Endothelial cell of umbilical vein (primary cell): ENCODE data around the gene SFXN4. TPM values are rescaled to one million over a fixed set of nuclear protein-coding genes. Genes with fewer than 3 reads are reported as not detected.
"Not testable (repeated sequence)": the region's sequence is repeated elsewhere in the genome, so short reads cannot be mapped to it uniquely, and the experiment has no call there.

Experiments
- BruUV-seq: library from RNA; stranded (reverse); fragments of 400-500 nt; replicated peaks from 2 replicates; lab custom pipeline; 2021; lab: Mats Ljungman, UMichigan
- CTCF ChIA-PET: fragments of 300-600, 350-600 bp; sonication (Branson Sonifier 250); formaldehyde crosslinking; loops from one replicate; lab custom pipeline; 2021; ENCODE audit warnings: antibody characterized with exemption, inconsistent platforms; lab: Charles Lee
- POLR2A ChIA-PET: fragments of 300-600, 350-600 bp; sonication (Branson Sonifier 250); formaldehyde crosslinking; loops from one replicate; lab custom pipeline; 2021; ENCODE audit warnings: antibody characterized with exemption, inconsistent platforms; lab: Charles Lee
- DNase-seq: peaks from one replicate; pipeline ENCODE4 v3.0.0-alpha.2; 2011; ENCODE audit warnings: low read depth, low spot score
- FAIRE-seq: peaks from 2 replicates; lab custom pipeline; 2011; peaks lifted over from hg19 to GRCh38; lab: Jason Lieb, UNC
- H2AFZ ChIP-seq: 2 replicates; pipeline ENCODE4 v1.6.0; 2012; ENCODE audit warnings: low read depth, low read length, control low read depth, inconsistent platforms
- H3K27ac ChIP-seq: 2 replicates; pipeline ENCODE4 v1.5.1; 2011; ENCODE audit warnings: low read depth, mild to moderate bottlenecking, control low read depth, low read length, moderate library complexity; ENCODE audit not compliant: insufficient read depth
- H3K27me3 ChIP-seq, 2 experiments: 2 replicates each; pipeline versions ENCODE4 v1.6.0 to v1.6.1; 2011; ENCODE audit warnings: low read length in 2 of 2, mixed read lengths in 1 of 2; ENCODE audit not compliant: control insufficient read depth in 2 of 2, insufficient read depth in 2 of 2
- H3K36me3 ChIP-seq, 2 experiments: 2 replicates in 1 of 2; 3 replicates in 1 of 2; pipeline ENCODE4 v1.5.1; 2011; ENCODE audit warnings: low read length in 2 of 2, mild to moderate bottlenecking in 1 of 2, moderate library complexity in 1 of 2; ENCODE audit not compliant: control insufficient read depth in 2 of 2, insufficient read depth in 2 of 2; ENCODE audit errors: extremely low read depth in 1 of 2
- H3K4me1 ChIP-seq: 3 replicates; pipeline ENCODE4 v1.5.1; 2011; ENCODE audit warnings: mild to moderate bottlenecking, low read length; ENCODE audit not compliant: control insufficient read depth, insufficient read depth; ENCODE audit errors: extremely low read depth
- H3K4me2 ChIP-seq: 2 replicates; pipeline ENCODE4 v1.6.1; 2011; ENCODE audit warnings: low read length, control low read depth, mixed read lengths; ENCODE audit not compliant: insufficient read depth
- H3K4me3 ChIP-seq, 3 experiments: fragments of 200-600 bp in 1 of 3; sonication (generic), shearing (Covaris generic) in 1 of 3; replicated peaks in 1 of 3; 2 replicates each; pipeline ENCODE4 v1.5.1; 2011 to 2016; ENCODE audit warnings: control low read depth in 3 of 3, low read length in 3 of 3, mild to moderate bottlenecking in 2 of 3, inconsistent platforms in 1 of 3, low read depth in 1 of 3, moderate library complexity in 1 of 3; ENCODE audit not compliant: insufficient read depth in 1 of 3
- H3K79me2 ChIP-seq: 2 replicates; pipeline ENCODE4 v1.6.0; 2012; ENCODE audit warnings: low read length, inconsistent platforms; ENCODE audit not compliant: control insufficient read depth, insufficient read depth
- H3K9ac ChIP-seq: replicated peaks from 2 replicates; pipeline ENCODE3; 2011; ENCODE audit warnings: low read length, control low read depth; ENCODE audit not compliant: insufficient read depth; ENCODE audit errors: extremely low read depth
- H3K9me1 ChIP-seq: replicated peaks from 3 replicates; pipeline ENCODE4 v1.6.0; 2011; ENCODE audit warnings: mild to moderate bottlenecking, low read length; ENCODE audit not compliant: control insufficient read depth, insufficient read depth; ENCODE audit errors: extremely low read depth
- H3K9me3 ChIP-seq: replicated peaks from 2 replicates; pipeline ENCODE4 v1.5.1; 2012; ENCODE audit warnings: low read length, inconsistent platforms; ENCODE audit not compliant: control insufficient read depth, insufficient read depth
- H4K20me1 ChIP-seq: replicated peaks from 2 replicates; pipeline ENCODE3; 2011; ENCODE audit warnings: mild to moderate bottlenecking, low read length; ENCODE audit not compliant: control insufficient read depth, insufficient read depth; ENCODE audit errors: extremely low read depth
- EZH2 ChIP-seq: IDR thresholded peaks from 2 replicates; pipeline ENCODE4 v1.6.1; 2012; ENCODE audit warnings: borderline replicate concordance, low read depth, mild to moderate bottlenecking, moderate library complexity, low read length, inconsistent platforms; ENCODE audit not compliant: severe bottlenecking
- FOS ChIP-seq: IDR thresholded peaks from 2 replicates; pipeline ENCODE4 v1.6.1; 2011; ENCODE audit warnings: mild to moderate bottlenecking, low read length, moderate library complexity, borderline replicate concordance; ENCODE audit not compliant: insufficient read depth
- GATA2 ChIP-seq: IDR thresholded peaks from 2 replicates; pipeline ENCODE4 v1.7.0; 2011; ENCODE audit warnings: low read depth, mild to moderate bottlenecking, moderate library complexity, mixed read lengths, low read length; ENCODE audit not compliant: insufficient read length, insufficient read depth
- JUN ChIP-seq: IDR thresholded peaks from 2 replicates; pipeline ENCODE4 v1.6.1; 2011; ENCODE audit warnings: borderline replicate concordance, low read depth; ENCODE audit not compliant: insufficient read length, insufficient read depth
- MYC ChIP-seq: IDR thresholded peaks from one replicate; pipeline ENCODE4 v1.6.1; 2011; ENCODE audit warnings: mild to moderate bottlenecking, low read depth, low read length
- POLR2A ChIP-seq: IDR thresholded peaks from 2 replicates; pipeline ENCODE4 v1.6.1; 2012; ENCODE audit warnings: low read depth, mild to moderate bottlenecking, control low read depth, low read length
- POLR2AphosphoS5 ChIP-seq: IDR thresholded peaks from 2 replicates; pipeline ENCODE4 v1.6.1; 2012; ENCODE audit warnings: low read depth, mild to moderate bottlenecking, control low read depth, low read length, moderate library complexity; ENCODE audit not compliant: insufficient read depth
- dilution Hi-C: fragments of 300-500 bp; cut with MboI; formaldehyde crosslinking; loops from one replicate; pipeline ENCODE4 v1.15.0; 2019; ENCODE audit warnings: low sequenced_read_pairs; ENCODE audit not compliant: extremely low pct_ligation_motif_present
- intact Hi-C: fragments of 100-400 bp; cut with micrococcal nuclease; formaldehyde crosslinking; loops from one replicate; pipeline ENCODE4 v1.10.0; 2022
- polyA plus RNA-seq, 4 experiments: library from polyadenylated mRNA; depleted of rRNA in 3 of 4; stranded (reverse) in 3 of 4; unstranded in 1 of 4; fragments of >200 nt; gene quantifications; 2 replicates each; pipeline versions ENCODE4 v1.2.1 to v1.2.3, GENCODE V29; 2011 to 2012; ENCODE audit warnings: missing spikeins in 1 of 4
- total RNA-seq: library from RNA; stranded (reverse); gene quantifications from 2 replicates; pipeline ENCODE4 v1.2.3, GENCODE V29; 2021
- TF ChIP-seq, protein P1 (sequence below): IDR thresholded peaks from 2 replicates; pipeline ENCODE4 v1.6.1; 2011; ENCODE audit not compliant: insufficient read depth, insufficient read length
- TF ChIP-seq, protein P2 (sequence below), 2 donors: IDR thresholded peaks; 1 replicate in 1 of 2; 2 replicates in 1 of 2; pipeline ENCODE4 v1.5.1; 2011; ENCODE audit warnings: low read length in 2 of 2, mild to moderate bottlenecking in 2 of 2, moderate library complexity in 2 of 2, control low read depth in 1 of 2, inconsistent platforms in 1 of 2, low read depth in 1 of 2; ENCODE audit not compliant: insufficient read depth in 1 of 2; ENCODE audit errors: extremely low read depth in 1 of 2

SFXN4 gene
- total and polyA plus RNA-seq, 2 donors (not counting 3 experiments of a cell fraction or from before 2014, with no cell fraction given): 11.1 to 14.5 TPM

DNA sequence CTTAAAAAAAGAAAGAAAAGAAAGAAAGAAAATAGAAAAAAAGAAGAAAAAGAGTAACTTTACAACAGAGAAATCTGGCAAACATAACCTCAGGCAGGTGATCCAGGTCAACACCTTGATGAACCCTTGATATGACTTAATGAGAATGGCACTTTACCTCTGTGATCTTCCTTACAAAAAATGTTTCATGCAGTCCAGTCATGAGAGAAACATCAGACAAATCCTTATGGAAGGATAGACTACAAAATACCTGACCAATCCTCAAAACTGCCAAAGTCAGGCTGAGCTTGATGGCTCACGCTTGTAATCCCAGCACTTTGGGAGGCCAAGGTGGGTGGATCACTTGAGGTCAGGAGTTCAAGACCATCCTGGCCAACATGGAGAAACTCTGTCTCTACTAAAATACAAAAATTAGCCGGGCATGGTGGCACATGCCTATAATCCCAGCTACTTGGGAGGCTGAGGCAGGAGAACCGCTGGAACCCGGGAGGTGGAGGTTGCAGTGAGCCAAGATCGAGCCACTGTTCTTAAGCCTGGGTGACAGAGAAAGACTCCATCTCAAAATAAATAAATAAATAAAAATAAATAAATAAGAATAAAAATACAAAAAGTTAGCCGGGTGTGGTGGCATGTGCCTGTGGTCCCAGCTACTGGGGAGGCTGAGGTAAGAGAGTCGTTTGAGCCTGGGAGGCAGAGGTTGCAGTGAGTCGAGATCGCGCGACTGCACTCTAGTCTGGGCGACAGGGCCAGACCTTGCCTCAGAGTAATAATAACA lies 68.7 kb downstream of the SFXN4 start:
- POLR2A ChIA-PET, BruUV-seq, FAIRE-seq, H2AFZ ChIP-seq, H3K9me3 ChIP-seq, DNase-seq, H3K27me3 ChIP-seq, H3K4me2 ChIP-seq, H3K4me3 ChIP-seq, dilution Hi-C loops, intact Hi-C loops, H3K36me3 ChIP-seq, CTCF ChIA-PET, H3K27ac ChIP-seq, H4K20me1 ChIP-seq, H3K9me1 ChIP-seq, H3K79me2 ChIP-seq, H3K9ac ChIP-seq: not testable (repeated sequence)
- peaks cover 16% of the 10 kb centered on the region for H3K4me1 ChIP-seq

DNA sequence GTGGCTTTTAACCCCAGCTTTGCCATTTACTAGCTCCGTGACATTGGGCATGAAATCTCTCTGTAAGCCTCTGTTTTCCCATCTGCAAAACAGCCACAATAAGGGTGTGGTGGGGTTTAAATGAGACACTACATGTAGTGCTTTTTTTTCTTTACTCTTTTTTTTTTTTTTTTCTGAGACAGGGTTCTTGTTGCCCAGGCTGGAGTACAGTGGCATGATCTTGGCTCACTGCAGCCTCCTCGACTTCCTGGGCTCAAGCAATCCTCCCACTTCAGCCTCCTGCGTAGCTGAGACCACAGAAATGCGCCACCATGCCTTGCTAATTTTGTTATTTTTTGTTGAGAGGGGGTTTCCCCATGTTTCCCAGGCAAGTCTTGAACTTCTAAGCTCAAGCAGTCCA lies 69.9 kb downstream of the SFXN4 start:
- CTCF ChIA-PET: no interaction called here
- Histone ChIP-seq H3K79me2 (no peaks in the 10 kb centered on the region), H3K9ac (no peak overlapping the region), H3K36me3 (no peaks in the 10 kb centered on the region), H4K20me1 (no peaks in the 10 kb centered on the region), H3K4me1 (peaks cover 5% of the 10 kb centered on the region), H3K4me2 (no peak overlapping the region), H3K9me1 (no peaks in the 10 kb centered on the region), H3K4me3 (no peak overlapping the region), H3K27ac (no peak overlapping the region), H3K9me3 (no peaks in the 10 kb centered on the region), H3K27me3 (peaks cover 2 to 3% of the 10 kb centered on the region in 2 experiments), H2AFZ (no peak overlapping the region)
- DNase-seq (no peak), FAIRE-seq (no peak)
- no peak for TF ChIP-seq MYC
- TF ChIP-seq GATA2: no peak
- no peak for TF ChIP-seq POLR2AphosphoS5
- TF ChIP-seq, protein P1, sequence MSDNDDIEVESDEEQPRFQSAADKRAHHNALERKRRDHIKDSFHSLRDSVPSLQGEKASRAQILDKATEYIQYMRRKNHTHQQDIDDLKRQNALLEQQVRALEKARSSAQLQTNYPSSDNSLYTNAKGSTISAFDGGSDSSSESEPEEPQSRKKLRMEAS: no peak
- TF ChIP-seq, protein P2, sequence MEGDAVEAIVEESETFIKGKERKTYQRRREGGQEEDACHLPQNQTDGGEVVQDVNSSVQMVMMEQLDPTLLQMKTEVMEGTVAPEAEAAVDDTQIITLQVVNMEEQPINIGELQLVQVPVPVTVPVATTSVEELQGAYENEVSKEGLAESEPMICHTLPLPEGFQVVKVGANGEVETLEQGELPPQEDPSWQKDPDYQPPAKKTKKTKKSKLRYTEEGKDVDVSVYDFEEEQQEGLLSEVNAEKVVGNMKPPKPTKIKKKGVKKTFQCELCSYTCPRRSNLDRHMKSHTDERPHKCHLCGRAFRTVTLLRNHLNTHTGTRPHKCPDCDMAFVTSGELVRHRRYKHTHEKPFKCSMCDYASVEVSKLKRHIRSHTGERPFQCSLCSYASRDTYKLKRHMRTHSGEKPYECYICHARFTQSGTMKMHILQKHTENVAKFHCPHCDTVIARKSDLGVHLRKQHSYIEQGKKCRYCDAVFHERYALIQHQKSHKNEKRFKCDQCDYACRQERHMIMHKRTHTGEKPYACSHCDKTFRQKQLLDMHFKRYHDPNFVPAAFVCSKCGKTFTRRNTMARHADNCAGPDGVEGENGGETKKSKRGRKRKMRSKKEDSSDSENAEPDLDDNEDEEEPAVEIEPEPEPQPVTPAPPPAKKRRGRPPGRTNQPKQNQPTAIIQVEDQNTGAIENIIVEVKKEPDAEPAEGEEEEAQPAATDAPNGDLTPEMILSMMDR (IDR thresholded peaks at IDR 0.05; ENCODE audit: extremely low read depth in 1 of 2, insufficient read depth in 1 of 2, low read depth in 1 of 2, low read length in 2 of 2): no peak
- no peak for TF ChIP-seq JUN
- no peak for TF ChIP-seq FOS
- no peak for TF ChIP-seq POLR2A
- no peak for TF ChIP-seq EZH2
- intact Hi-C loops: no loop called here
- dilution Hi-C loops: no loop called here
- BruUV-seq: no TSS peak
- POLR2A ChIA-PET: no interaction called here
